Vagina (tissue), 2 donors: ENCODE data around the gene RCAN1. TPM values are rescaled to one million over a fixed set of nuclear protein-coding genes. Genes with fewer than 3 reads are reported as not detected.

Source experiments
- DNase-seq, 2 donors: peaks; one replicate each; pipeline ENCODE4 v3.0.0-alpha.2; 2017; ENCODE audit errors: extremely low spot score in 2 of 2
- H3K27ac ChIP-seq: fragments of 200-600 bp; sonication (generic); one replicate; pipeline ENCODE4 v1.5.1; 2019
- H3K27me3 ChIP-seq: fragments of 200-600 bp; sonication (generic); one replicate; pipeline ENCODE4 v1.5.1; 2019
- H3K36me3 ChIP-seq, 2 donors: fragments of 200-600 bp; sonication (generic); one replicate each; pipeline ENCODE4 v1.5.1; 2017 to 2019
- H3K4me1 ChIP-seq: fragments of 200-600 bp; sonication (generic); one replicate; pipeline ENCODE4 v1.5.1; 2019
- H3K4me3 ChIP-seq, 2 donors: fragments of 200-600 bp; sonication (generic); 1 replicate in 1 of 2; 2 replicates in 1 of 2; pipeline ENCODE4 v1.5.1; 2016 to 2019
- H3K9me3 ChIP-seq: fragments of 200-600 bp; sonication (generic); one replicate; pipeline ENCODE4 v1.5.1; 2019
- CTCF ChIP-seq, 3 experiments: fragments of 450-650 bp in 2 of 3; fragments of 200-600 bp in 1 of 3; sonication (generic) in 1 of 3; IDR thresholded peaks; one replicate each; pipeline ENCODE4 v1.5.1; 2017 to 2019; ENCODE audit warnings: antibody characterized with exemption in 3 of 3, mild to moderate bottlenecking in 2 of 3, moderate library complexity in 2 of 3
- POLR2A ChIP-seq, 2 donors: fragments of 450-650 bp; IDR thresholded peaks; one replicate each; pipeline ENCODE4 v1.6.1; 2017; ENCODE audit warnings: antibody characterized with exemption in 2 of 2, mild to moderate bottlenecking in 2 of 2, moderate library complexity in 2 of 2
- POLR2AphosphoS5 ChIP-seq, 2 donors: sonication (generic); formaldehyde crosslinking; IDR thresholded peaks; one replicate each; pipeline ENCODE4 v1.9.0; 2017; ENCODE audit warnings: antibody characterized with exemption in 2 of 2, mild to moderate bottlenecking in 2 of 2, low read depth in 1 of 2; ENCODE audit not compliant: insufficient read depth in 1 of 2
- intact Hi-C: fragments of 100-400 bp; cut with DNase I; formaldehyde crosslinking; loops from one replicate; pipeline ENCODE4 v1.15.1; 2023
- total RNA-seq: library from RNA; depleted of rRNA; stranded (reverse); fragments of >200 nt; gene quantifications from one replicate; pipeline ENCODE4 v1.2.3, GENCODE V29; 2016

The RCAN1 gene
- total RNA-seq, 1 donor from 2014 or later, result 29.2 TPM

DNA sequence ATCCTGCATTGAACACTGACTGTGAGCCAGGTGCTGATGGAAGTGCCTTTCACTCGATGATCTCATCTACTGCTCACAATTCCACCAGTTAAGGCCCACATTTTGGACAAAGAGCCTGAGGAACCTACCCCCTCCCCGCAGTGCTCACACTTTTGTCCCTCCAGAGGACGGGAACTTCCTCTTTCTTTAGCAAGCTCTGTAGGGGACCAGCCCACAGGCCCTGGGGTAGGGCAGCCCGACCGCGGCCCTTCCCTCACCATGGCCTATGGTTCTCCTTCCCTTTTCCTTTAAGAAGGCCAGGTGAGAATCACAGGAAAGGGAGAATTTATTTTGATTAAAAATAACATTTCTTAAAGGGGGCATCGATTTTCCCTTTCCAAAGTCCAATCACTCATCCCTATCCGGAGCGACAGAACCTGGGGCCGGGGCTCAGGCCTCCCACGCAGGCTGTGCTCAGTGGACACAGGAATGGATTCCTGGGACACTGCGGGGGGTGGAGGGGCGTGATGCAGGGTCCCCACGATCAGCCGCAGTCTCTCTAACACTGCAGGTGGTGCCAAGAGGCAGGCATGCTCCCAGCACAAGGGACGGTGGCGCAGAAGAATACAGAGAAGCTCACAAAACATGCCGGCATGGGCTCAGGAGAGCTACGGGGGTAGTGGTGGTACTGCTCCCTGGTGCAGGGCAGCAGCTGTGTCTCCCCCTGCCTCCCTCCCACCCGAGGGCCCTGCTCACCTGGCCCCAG, 94.0 kb downstream of the RCAN1 start:
- TF ChIP-seq CTCF (IDR thresholded peaks at IDR 0.05), result no peak
- TF ChIP-seq POLR2AphosphoS5 (IDR thresholded peaks at IDR 0.05; ENCODE audit: insufficient read depth in 1 of 2, low read depth in 1 of 2), result no peak
- TF ChIP-seq POLR2A (IDR thresholded peaks at IDR 0.05), result no peak
- intact Hi-C loops, result no loop called here
- H3K9me3 ChIP-seq, result no peaks in the 10 kb centered on the region
- no peaks in the 10 kb centered on the region for H3K27me3 ChIP-seq
- H3K27ac ChIP-seq, result no peak overlapping the region
- DNase-seq, result no peak
- peaks cover 34% of the 10 kb centered on the region for H3K4me1 ChIP-seq
- H3K36me3 ChIP-seq, result peaks cover 0 to 19% of the 10 kb centered on the region in 2 donors
- no peak overlapping the region for H3K4me3 ChIP-seq

GRCh38 chr21:34520281-34520680, 94.6 kb downstream of the RCAN1 start:
- TF ChIP-seq POLR2A (IDR thresholded peaks at IDR 0.05) (no peak), POLR2AphosphoS5 (IDR thresholded peaks at IDR 0.05; ENCODE audit: insufficient read depth in 1 of 2, low read depth in 1 of 2) (no peak), CTCF (IDR thresholded peaks at IDR 0.05) (no peak)
- no peak for DNase-seq
- H3K4me1 ChIP-seq, result peaks cover 28% of the 10 kb centered on the region
- intact Hi-C loops, result no loop called here
- peaks cover 0 to 19% of the 10 kb centered on the region in 2 donors for H3K36me3 ChIP-seq
- H3K27me3 ChIP-seq, result no peaks in the 10 kb centered on the region
- no peak overlapping the region for H3K4me3 ChIP-seq
- H3K9me3 ChIP-seq, result no peaks in the 10 kb centered on the region
- H3K27ac ChIP-seq, result no peak overlapping the region

DNA sequence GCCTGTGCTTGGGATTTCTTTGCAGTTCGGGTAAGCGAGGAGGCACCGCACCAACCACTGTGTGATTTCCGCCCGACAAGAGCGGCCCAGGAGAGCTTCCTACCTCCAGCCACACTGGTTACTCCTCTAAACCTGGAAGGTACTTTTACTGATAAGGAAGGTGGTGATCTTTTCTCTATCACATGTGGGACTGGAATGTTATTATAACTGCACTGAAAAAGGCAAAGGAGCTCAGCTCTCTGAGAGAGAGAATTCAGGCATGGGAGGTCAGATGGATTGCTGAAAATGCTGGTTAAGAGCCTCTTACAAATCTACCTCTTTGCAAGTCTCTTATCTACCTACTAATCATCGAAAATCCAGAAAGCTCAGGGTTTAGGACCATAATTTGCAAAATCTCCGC, 95.2 kb downstream of the RCAN1 start:
- peaks cover 22% of the 10 kb centered on the region for H3K4me1 ChIP-seq
- TF ChIP-seq POLR2A (IDR thresholded peaks at IDR 0.05) (no peak), POLR2AphosphoS5 (IDR thresholded peaks at IDR 0.05; ENCODE audit: insufficient read depth in 1 of 2, low read depth in 1 of 2) (no peak), CTCF (IDR thresholded peaks at IDR 0.05) (no peak)
- H3K4me3 ChIP-seq, result no peak overlapping the region
- H3K27ac ChIP-seq, result no peak overlapping the region
- DNase-seq, result no peak
- H3K9me3 ChIP-seq, result no peaks in the 10 kb centered on the region
- H3K27me3 ChIP-seq, result no peaks in the 10 kb centered on the region
- intact Hi-C loops, result no loop called here
- peaks cover 0 to 19% of the 10 kb centered on the region in 2 donors for H3K36me3 ChIP-seq

DNA sequence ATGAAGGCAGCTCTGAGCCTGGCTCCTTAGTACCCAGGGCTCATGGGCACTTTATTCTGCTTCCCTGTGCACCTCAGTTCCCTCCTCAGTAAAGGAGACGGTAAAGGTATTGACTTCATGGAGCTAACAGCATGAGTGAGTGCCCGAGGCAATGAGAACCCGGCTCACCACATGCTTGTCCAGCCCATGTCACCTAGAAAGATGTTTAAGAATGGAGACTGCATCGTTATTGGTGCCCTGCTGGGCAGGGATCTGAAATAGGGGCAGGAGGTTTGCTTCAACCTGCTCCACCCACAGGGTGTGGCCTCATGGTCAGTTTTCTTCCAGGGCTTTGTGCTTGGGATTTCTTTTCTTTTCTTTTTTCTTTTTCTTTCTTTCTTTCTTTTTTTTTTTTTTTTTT, 95.9 kb downstream of the RCAN1 start:
- Histone ChIP-seq H3K36me3 (peaks cover 0 to 19% of the 10 kb centered on the region in 2 donors), H3K4me3 (no peak overlapping the region), H3K4me1 (peaks cover 18% of the 10 kb centered on the region), H3K27me3 (no peaks in the 10 kb centered on the region), H3K9me3 (no peaks in the 10 kb centered on the region), H3K27ac (no peak overlapping the region)
- no peak for DNase-seq
- intact Hi-C loops, result no loop called here
- no peak for TF ChIP-seq CTCF (IDR thresholded peaks at IDR 0.05)
- TF ChIP-seq POLR2AphosphoS5 (IDR thresholded peaks at IDR 0.05; ENCODE audit: insufficient read depth in 1 of 2, low read depth in 1 of 2), result no peak
- TF ChIP-seq POLR2A (IDR thresholded peaks at IDR 0.05), result no peak

DNA sequence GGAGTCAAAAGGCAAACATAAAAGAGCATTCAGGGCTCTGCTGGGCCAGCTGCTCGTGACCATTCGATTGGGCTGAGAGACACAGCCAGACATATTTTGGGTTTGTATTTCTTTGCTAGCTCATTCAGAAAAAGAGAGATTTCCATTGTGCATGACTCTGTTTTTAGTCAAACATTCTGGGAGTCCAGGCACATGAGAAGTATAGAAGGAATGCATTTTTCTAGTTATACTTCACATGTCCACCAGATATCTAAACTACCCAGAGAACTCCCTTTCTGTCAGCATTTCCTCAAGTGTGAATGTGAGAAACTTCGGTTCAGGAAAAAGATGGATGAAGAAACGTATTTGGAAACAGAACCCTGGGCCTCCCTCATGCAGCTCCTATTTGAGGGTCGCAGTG, 96.6 kb downstream of the RCAN1 start:
- Histone ChIP-seq H3K27me3 (no peaks in the 10 kb centered on the region), H3K27ac (no peak overlapping the region), H3K9me3 (no peaks in the 10 kb centered on the region), H3K4me1 (peaks cover 14% of the 10 kb centered on the region), H3K4me3 (no peak overlapping the region), H3K36me3 (peaks cover 0 to 19% of the 10 kb centered on the region in 2 donors)
- intact Hi-C loops, result no loop called here
- no peak for DNase-seq
- TF ChIP-seq POLR2A (IDR thresholded peaks at IDR 0.05) (no peak), CTCF (IDR thresholded peaks at IDR 0.05) (no peak), POLR2AphosphoS5 (IDR thresholded peaks at IDR 0.05; ENCODE audit: insufficient read depth in 1 of 2, low read depth in 1 of 2) (no peak)
